KOPT-K1 (cell line): ENCODE measurements around the gene KCNK4.

ENCODE experiments used
- H3K27ac ChIP-seq: fragments of 200-600 bp; sonication (generic); 2 replicates; pipeline ENCODE4 v1.5.1; 2016; ENCODE audit warnings: antibody characterized with exemption, mild to moderate bottlenecking, low read depth, low read length; ENCODE audit not compliant: poor library complexity, severe bottlenecking
- H3K36me3 ChIP-seq: fragments of 200-600 bp; sonication (generic); 2 replicates; pipeline ENCODE4 v1.5.1; 2017; ENCODE audit warnings: antibody characterized with exemption, mild to moderate bottlenecking, low read length, moderate library complexity; ENCODE audit not compliant: insufficient read depth
- H3K9me3 ChIP-seq: fragments of 200-600 bp; sonication (generic); 2 replicates; pipeline ENCODE4 v1.5.1; 2017; ENCODE audit warnings: antibody characterized with exemption, low read length, mild to moderate bottlenecking; ENCODE audit not compliant: insufficient read depth, poor library complexity, severe bottlenecking

KCNK4 gene

DNA sequence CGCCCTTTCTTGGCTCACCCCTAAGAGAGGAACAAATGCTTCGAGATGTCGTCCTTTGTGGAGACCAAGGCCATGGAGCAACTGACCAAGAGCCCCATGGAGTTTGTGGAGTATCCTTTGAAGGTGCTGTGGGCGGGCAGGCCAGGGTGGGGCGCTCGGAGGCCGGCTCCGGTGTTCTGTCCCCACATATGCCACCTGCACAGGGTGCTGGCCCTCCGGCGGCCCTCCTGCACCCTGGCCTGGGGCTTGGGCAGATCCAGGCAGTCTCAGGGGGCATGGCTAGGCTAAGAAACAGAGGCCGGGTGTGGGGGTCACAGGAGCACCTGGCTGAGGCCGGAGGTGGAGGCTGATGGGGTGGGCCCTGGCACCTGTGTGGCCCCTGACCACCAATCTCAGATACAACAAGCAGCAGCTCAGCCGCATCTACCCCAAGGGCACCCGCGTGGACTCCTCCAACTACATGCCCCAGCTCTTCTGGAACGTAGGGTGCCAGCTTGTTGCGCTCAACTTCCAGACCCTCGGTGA, 29.5 kb upstream of the KCNK4 start:
- H3K9me3 ChIP-seq = no peaks in the 10 kb centered on the region
- H3K27ac ChIP-seq = no peak overlapping the region
- peaks cover 19% of the 10 kb centered on the region; the same call in 1 of the 2 replicates for H3K36me3 ChIP-seq

DNA sequence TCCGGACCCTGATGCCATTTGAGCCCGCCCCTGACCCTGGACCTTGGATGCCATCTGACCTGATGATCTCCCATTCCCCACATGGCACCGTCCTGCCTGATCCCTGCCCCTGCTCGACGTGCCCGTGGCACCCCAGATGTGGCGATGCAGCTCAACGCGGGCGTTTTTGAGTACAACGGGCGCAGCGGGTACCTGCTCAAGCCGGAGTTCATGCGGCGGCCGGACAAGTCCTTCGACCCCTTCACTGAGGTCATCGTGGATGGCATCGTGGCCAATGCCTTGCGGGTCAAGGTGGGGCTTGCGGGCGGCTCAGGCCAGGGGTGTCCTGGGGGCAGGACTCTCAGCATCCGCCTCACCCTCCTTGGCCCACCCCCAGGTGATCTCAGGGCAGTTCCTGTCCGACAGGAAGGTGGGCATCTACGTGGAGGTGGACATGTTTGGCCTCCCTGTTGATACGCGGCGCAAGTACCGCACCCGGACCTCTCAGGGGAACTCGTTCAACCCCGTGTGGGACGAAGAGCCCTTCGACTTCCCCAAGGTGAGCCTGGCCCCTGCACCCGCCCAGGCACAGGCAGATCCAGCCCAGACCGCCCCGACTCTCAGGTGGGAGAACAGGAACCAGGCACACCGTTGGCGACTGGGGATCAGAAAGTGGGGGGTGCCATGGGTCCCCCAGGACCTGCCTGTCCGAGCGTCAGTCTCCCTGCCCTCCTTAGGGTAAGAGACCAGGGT, 28.7 kb upstream of the KCNK4 start:
- no peaks in the 10 kb centered on the region for H3K9me3 ChIP-seq
- no peak overlapping the region for H3K27ac ChIP-seq
- H3K36me3 ChIP-seq = peaks cover 18% of the 10 kb centered on the region; the same call in 1 of the 2 replicates

DNA sequence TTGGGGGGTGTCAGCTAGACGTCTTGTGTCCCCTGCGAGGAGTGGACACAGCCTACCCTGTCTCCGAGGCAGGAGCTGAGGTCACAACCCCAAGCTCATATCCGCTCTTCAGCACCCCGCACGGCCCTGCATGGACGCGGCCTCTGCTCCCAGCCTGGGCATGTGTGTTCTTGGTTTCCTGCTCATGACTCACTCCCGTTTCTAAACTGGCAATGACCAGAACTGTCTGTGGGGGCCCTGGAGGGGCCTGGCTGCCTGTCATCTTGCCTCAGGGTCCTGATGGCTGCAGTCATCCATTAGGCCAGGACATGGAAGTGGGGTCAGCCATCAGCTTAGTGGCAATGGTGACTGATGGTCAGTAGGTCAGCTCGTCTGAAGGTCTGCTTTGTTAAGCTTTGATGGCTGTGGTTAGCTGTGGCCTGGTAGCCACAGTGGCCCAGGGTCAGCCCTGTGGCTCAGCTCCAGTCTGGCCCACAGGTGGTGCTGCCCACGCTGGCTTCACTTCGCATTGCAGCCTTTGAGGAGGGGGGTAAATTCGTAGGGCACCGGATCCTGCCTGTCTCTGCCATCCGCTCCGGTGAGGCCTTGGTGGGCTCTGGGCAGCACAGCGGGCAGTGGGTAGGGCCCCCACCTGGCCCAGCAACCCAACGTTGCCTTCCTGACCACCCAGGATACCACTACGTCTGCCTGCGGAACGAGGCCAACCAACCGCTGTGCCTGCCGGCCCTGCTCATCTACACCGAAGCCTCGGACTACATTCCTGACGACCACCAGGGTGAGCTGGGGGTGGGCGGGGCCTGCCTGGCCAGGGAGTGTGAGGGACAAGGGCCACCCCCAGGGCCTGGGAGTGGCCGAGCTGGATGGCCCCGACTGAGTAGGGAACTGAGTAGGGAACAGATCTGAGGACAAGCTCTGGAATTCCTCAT, 27.8 kb upstream of the KCNK4 start:
- Histone ChIP-seq H3K27ac (no peak overlapping the region), H3K9me3 (no peaks in the 10 kb centered on the region), H3K36me3 (peaks cover 16% of the 10 kb centered on the region; the same call in 1 of the 2 replicates)

DNA sequence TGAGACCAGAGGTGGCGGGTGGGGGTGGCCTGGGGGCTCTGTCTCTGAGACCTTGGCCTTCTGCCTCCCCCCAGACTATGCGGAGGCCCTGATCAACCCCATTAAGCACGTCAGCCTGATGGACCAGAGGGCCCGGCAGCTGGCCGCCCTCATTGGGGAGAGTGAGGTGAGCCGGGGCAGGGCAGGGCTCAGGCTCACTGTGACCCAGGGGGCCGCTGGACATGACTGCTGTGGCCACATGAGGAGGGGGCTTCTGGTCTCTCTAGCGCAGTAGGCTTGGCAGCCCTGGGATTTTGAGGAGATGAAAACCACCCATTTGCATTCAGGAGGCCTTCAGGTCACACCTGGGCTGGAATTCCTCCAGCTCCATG, 27.2 kb upstream of the KCNK4 start:
- H3K9me3 ChIP-seq = no peaks in the 10 kb centered on the region
- H3K27ac ChIP-seq = no peak overlapping the region
- H3K36me3 ChIP-seq = peaks cover 11% of the 10 kb centered on the region; the same call in 1 of the 2 replicates

DNA sequence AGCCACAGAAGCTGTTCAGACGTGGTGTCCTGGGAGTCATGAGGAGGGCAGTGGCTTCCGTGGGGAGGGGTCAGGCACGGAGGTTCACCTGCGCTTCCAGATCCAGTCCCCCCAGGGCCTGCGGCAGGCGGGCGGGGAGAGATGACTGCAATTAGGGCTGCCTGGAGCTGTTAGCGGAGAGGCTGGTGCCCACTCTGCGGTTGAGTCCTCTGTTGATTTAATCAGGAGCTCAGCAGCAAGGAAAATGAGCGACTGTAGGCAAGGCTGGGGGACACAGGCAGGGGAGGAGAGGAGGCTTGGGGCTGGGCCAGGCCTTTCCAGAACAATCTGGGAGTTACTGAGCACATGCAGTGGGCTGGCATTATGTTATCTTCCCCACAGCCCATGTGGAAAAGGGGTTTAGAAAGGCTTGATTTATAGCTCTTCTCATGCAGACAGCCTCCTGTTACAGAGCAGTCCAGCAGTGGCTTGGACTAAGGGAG, 26.7 kb upstream of the KCNK4 start:
- H3K27ac ChIP-seq = no peak overlapping the region
- H3K36me3 ChIP-seq = peaks cover 9% of the 10 kb centered on the region; the same call in 1 of the 2 replicates
- no peaks in the 10 kb centered on the region for H3K9me3 ChIP-seq

DNA sequence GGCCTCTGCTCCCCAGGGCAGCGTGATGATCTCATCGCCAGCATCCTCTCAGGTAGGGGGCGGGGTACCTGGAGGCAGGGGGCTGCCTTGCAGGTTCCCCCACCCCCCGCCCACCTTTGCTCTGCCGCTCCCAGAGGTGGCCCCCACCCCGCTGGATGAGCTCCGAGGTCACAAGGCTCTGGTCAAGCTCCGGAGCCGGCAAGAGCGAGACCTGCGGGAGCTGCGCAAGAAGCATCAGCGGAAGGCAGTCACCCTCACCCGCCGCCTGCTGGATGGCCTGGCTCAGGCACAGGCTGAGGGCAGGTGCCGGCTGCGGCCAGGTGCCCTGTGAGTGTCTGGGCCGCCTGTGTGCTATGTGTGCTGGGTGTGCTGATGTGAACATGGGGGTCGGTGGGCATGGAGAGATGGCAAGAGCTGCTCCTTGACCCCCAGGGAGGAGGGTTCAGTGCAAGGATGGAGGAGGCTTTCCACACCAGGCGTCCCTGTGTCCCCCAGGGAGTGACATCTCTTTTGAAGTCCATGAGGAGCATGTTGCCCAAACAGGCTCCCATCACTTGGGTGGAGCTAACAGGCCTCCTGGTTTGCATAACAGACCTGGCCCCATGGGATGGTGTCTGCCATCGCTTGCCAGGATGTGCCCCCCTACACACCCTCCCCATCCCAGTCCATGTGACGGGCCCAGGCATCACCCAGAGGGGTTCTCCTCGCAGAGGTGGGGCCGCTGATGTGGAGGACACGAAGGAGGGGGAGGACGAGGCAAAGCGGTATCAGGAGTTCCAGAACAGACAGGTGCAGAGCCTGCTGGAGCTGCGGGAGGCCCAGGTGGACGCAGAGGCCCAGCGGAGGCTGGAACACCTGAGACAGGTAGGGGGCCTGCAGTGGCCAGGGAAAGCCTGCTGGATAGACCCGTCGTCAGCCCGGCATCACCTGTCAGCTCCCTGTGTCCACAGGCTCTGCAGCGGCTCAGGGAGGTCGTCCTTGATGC, 25.6 kb upstream of the KCNK4 start:
- no peak overlapping the region for H3K27ac ChIP-seq
- no peaks in the 10 kb centered on the region for H3K9me3 ChIP-seq
- no peaks in the 10 kb centered on the region; the same call in 1 of the 2 replicates for H3K36me3 ChIP-seq

DNA sequence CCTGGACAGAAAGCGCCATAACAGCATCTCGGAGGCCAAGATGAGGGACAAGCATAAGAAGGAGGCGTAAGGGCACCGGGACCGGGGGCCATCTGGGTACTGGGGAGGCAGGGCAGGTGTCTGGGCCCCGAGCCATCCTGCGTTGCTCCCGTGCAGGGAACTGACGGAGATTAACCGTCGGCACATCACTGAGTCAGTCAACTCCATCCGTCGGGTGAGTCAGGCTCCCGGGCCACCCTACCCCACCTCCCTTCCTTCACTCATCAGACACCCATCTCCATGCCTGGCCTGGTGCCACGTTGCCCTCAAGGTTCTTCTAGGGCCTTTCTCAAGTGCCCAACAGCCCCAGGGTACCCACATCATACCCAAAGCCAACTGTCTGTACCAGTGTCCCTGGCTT, 24.8 kb upstream of the KCNK4 start:
- Histone ChIP-seq H3K36me3 (no peaks in the 10 kb centered on the region; the same call in 1 of the 2 replicates), H3K27ac (no peak overlapping the region), H3K9me3 (no peaks in the 10 kb centered on the region)

DNA sequence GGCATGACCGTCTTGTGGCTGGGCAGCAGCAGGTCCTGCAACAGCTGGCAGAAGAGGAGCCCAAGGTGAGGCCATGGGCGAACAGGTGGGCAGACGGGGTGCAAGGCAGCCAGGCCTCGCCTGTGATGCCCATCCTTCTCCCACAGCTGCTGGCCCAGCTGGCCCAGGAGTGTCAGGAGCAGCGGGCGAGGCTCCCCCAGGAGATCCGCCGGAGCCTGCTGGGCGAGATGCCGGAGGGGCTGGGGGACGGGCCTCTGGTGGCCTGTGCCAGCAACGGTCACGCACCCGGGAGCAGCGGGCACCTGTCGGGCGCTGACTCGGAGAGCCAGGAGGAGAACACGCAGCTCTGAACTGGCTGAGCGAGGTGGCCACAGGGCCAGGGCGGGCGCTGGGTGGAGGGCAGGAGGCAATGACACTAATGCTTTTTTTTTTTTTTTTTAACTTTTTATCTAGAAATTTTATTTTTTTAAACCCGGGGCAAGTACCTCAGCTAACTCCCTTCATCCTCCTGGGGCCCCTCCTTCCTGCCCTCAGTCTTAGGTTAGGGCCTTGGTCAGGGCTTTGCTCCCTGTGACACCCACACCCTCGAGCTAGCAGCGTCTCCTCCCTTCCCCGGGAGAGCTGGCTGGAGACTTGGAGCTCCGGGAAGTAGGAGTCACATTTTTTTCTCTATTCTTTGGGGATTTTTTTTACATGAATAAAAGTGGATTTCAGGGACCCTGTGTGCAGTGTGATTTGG, 23.7 kb upstream of the KCNK4 start:
- H3K9me3 ChIP-seq = no peaks in the 10 kb centered on the region
- peak overlapping the region; percentile 88 for H3K27ac ChIP-seq
- peaks cover 3% of the 10 kb centered on the region; the same call in 1 of the 2 replicates for H3K36me3 ChIP-seq

DNA sequence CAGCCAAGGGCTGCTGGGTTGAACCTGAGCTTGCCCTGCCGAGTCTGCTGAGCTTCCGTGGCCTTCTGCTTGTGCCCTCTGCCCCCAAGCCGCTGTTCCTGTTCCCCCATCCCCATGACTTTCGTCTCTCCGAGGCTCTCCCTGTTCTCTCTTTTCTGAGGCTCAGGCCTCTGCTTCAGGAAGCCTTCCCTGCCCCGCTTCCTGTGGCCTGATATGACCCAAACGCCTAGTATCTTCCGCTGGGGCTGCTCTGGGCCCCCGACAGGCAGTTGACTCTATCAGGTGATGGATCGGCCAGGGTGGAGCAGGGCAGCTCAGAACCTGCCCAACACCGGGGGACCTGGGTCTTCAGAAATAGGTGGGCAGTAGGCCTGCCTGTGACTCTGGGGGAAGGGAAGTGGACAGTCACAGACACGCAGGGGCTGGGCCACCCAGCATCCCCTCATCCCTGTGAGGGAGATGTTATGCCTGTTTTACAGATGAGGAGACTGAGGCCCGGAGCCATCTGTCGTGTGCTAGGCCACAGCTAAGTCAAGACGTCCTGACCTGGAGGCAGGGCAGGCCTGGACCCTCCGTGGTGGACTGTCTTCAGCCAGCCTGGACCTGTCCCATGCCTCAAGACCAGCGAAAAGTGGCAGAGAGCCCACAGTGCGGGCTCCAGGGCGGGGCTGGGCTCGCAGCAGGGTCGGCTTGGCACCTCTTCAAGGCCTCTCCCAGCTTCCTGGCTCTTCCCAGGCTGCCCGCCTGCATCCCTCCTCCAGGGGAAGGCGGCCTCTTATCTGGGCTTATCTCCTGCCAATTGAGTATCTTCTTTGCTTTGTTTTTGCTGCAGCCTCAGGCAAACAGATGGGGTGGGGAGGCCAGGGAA, 22.8 kb upstream of the KCNK4 start:
- Histone ChIP-seq H3K27ac (peak overlapping the region; percentile 88), H3K9me3 (no peaks in the 10 kb centered on the region), H3K36me3 (peaks cover 4% of the 10 kb centered on the region; the same call in 1 of the 2 replicates)

DNA sequence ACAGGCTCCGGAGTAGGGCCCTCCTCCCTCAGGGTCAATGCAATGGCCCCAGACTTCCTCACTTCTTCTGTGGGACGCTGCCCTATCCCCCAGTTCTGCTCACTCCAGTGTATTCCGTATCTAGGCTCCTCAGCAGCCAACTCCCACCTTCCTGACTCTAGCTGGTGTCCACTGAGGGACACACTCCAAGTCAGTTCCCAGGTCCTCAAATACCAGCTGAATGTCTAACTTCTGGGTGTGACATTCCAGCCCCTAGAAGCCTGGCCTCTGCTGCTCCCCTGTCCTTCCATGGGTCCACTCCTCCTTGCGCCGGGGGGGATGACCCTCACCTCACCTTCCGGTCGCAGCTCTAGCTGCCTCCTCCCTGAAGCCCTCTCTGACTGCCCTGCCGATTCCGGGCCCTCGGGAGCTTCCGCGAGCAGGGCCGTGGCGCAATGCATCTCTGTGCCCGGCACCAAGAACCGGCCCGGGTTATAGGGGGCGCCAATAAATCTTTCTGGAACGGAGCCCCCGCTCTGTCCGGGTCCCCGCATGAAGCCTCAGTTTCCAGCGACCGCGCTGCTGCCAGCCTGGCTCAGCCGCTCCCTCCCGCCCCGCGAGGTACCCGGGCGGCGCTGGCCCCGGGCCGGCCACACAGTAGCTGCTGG, 22.1 kb upstream of the KCNK4 start:
- Histone ChIP-seq H3K27ac (peak overlapping the region; percentile 88), H3K9me3 (no peaks in the 10 kb centered on the region), H3K36me3 (peaks cover 4% of the 10 kb centered on the region; the same call in 1 of the 2 replicates)

DNA sequence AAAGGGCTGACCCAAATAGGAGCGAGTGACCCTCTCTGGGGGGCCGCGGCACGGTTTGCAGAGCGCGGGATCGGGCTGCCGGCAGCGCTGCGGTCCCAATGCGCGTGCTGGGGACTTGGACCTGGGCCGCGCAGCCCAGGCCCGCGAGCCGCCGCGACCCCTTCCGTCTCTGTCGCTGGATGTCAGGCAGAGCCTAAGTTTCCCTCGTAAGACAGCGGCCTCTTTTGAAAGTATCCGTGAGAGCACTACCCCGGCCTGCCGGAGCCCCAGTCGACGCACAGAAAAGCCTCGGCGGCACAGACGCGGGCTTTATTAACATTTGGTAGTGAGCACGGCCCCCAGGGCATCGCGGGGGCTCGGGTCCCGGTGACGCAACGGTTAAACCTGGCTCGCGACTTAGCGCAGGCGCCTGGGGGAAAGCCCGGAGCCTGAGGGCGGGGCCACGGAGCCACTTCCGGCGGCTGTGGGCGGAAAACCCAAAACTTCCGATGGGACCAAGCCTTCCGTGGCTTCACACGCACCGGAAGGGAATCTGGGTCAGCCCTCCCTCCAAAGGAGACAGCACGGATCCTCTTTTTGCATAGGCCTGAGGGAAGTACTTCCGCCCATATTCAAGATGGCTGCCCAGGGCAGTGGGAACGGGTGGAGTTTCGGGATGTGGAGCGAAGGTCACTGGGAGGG, 21.4 kb upstream of the KCNK4 start:
- H3K9me3 ChIP-seq = no peaks in the 10 kb centered on the region
- H3K27ac ChIP-seq = peak overlapping the region; percentile 88
- H3K36me3 ChIP-seq = peaks cover 4% of the 10 kb centered on the region; the same call in 1 of the 2 replicates
